GM18505 (cell line): ENCODE measurements around the gene HPCAL1.
A peak's percentile ranks its signal among the peaks of the same experiment; 100 is the strongest.

Experiments used
- ATAC-seq: cut with Tn5 transposase; IDR thresholded peaks from one replicate; pipeline ENCODE4 v1.9.1; 2021; ENCODE audit not compliant: unreplicated experiment
- POLR2A ChIP-seq: IDR thresholded peaks from 4 replicates; pipeline ENCODE4 v1.6.1; 2011; ENCODE audit warnings: borderline replicate concordance; ENCODE audit not compliant: insufficient read depth, insufficient read length; ENCODE audit errors: extremely low read depth

The HPCAL1 gene

DNA sequence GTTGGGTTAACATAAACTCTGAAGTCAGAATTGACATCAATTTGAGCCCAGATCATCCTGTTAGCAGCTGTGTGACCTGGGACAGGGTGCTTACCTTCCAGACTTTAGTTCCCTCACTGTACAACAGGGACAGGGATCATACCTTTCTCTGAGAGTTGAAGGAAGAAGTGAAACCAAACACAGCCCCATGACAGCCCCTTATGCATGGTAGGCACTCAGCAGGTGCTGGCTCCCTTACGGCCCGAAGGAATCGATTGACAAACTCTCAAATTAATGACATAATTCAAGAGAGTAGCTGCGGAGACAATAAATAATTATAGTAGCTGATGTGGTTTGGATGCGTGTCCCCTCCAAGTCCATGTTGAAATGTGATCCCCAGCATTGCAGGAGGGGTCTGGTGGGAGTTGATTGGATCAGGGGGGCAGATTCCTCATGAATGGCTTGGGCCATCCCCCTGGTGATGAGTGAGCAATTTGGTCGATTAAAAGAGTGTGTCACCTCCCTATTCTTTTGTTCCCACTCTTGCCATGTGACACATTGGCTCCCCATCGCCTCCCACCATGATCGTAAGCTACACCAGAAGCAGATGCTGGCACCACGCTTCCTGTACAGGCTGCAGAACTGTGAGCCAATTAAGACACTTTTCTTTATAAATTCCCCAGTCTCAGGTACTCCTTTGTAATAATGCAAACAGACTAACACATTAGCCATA lies 73.0 kb downstream of the HPCAL1 start:
- no peak for ATAC-seq
- no peak for TF ChIP-seq POLR2A

DNA sequence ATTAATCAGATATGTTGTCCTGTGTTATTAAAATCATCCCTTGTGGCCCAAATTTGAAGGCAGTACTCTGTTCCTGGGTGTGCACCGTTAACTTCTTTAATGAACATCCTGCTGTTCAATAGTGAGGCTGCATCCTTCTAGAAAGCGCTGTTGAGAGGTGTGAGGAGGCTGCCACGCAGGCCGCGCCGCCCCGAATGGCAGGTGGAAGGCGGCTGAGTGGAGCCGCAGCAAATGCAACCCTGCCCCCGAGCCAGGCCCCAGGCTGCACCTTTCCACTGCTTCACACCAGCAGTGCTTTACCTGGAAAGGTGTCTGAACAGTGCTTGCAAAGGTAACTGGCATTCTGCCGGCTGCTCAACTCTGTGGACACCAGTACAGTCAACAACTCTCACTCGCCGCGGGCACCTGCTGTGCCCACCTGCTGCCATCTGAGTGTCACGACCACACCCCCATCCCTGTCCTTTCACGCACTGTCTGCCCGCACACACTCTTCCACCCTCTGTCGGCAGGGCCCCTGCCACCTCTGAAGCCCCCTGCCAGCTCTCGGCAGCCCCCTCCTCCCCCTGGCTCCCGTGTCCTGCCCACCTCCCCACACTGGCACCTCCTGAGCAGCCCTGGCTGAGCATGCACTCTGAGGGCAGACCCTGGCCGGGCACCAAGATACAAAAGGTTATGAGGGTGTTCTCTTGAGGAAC lies 74.5 kb downstream of the HPCAL1 start:
- no peak for TF ChIP-seq POLR2A
- ATAC-seq: no peak

DNA sequence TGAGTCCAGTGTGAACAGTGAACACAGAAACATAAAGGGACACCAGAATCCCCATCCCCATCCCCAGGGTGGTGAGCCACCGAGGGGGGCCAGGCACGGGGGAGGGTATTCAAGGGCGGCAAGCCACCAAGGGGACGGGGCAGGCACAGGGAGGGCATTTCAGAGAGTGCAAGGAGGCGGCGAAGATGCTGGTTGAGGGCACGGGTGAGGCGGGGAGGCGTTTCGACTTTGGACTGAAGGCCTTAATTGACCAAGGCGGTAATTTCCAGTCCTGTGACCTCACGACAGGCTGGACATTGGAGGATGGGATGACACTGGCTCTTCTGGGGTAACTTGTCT lies 75.0 kb downstream of the HPCAL1 start:
- no peak for TF ChIP-seq POLR2A
- ATAC-seq: no peak

DNA sequence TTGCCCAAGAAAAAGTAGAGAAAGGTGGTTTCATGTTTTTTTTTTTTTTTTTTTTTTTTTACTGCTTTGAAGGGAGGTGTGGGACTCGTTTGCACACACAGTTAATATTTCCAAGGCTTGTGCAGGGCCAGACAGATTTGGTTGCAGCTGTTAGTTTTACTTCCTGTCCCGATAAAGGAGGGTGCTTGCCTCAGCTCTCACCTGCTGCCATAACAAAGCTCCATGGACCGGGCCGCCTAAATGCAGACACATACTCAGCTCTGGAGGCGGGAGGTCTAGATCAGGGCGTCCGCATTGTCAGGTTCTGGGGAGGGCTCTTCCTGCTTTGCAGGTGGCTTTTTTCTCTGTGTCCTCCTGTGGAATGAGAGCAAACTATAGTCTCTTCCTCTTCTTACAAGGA lies 75.5 kb downstream of the HPCAL1 start:
- peak; percentile 63 for ATAC-seq
- no peak for TF ChIP-seq POLR2A

DNA sequence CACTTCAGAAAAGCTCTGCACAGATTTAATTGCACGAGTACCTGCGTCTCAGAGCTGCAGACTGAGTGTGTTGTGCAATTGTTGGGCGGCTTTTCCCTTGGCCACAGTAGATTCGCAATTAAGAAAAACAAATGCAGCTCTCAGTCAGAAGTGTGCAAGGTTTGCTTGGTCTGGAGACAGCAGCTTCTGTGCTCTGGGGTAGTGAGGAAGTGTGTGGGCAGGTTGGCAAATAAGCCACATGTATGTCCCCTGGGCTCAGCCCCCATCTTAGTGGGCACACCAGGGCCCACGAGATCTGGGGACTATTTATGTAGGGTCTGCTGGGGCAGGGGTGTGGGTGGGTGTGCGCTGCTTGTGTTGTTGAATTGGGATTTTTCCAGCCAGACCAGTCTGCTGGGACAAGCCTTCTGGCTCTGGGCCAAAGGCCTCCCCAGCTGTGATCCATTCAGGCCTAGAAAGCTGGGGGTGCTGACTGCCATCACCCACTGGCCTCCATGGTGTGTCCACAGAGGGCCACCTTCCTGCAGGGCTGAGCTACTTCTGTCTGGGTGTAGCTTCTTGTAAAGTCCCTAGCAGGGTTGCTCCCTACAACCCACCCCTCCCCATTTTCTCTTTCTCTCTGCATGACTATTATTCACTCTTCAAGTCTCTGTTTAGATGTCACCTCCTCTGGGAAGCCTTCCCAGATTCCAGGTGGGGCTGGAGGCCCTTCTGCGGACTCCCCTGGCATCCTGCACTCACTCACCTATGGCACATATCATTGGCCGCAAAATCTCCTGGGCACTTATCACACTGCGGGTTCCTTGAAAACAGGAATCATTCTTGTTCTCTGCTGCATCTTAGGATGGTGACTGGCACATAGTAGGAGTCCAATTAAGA lies 77.6 kb downstream of the HPCAL1 start:
- no peak for ATAC-seq
- TF ChIP-seq POLR2A: no peak

DNA sequence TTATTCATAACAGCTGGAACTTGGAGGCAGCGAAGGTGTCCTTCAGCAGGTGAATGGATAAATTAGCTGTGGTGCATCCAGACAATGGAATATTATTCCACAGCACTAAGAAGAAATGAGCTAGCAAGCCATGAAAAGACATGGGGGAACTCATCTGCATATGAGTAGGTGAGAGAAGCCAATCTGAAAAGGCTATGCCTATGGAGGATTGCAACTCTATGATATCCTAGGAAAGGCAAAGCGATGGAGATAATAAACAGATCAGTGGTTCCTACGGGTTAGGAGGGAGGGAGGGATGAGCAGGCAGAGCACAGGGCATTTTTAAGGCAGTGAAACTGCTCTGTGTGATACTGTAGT lies 79.3 kb downstream of the HPCAL1 start:
- TF ChIP-seq POLR2A: no peak
- no peak for ATAC-seq

DNA sequence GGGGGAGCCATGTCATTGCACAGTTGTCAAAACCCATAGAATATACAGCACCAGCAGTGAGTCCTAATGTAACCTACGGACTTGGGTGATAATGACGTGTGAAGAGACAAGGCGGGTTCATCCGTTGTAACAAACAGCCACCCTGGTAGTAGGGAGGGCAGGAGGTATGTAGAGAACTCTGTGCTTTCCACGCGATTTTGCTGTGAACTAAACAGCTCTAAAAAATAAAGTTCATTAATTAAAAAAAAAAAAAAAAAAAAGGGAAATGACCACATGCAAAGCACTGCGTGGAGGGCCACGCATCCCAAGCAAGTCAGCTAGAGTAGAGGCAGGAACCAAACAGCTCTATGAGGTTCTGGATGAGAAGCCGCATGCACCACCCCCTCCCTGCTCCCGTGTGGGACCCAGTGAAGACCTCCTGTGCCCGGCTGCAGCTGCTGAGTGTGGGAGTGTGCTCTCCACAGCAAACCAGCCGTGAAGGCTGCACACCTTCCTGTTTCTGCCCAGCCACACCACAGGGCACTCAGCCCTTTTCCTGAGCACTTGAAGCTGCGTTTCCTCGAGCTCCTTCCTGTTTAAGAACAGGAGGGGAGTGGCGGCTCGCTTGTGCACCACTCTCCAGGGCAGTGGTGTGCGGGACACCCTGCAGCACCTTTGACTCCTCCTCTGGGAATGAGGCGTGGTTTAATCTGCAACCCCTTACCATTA lies 79.8 kb downstream of the HPCAL1 start:
- peak; percentile 65 for ATAC-seq
- TF ChIP-seq POLR2A: no peak

DNA sequence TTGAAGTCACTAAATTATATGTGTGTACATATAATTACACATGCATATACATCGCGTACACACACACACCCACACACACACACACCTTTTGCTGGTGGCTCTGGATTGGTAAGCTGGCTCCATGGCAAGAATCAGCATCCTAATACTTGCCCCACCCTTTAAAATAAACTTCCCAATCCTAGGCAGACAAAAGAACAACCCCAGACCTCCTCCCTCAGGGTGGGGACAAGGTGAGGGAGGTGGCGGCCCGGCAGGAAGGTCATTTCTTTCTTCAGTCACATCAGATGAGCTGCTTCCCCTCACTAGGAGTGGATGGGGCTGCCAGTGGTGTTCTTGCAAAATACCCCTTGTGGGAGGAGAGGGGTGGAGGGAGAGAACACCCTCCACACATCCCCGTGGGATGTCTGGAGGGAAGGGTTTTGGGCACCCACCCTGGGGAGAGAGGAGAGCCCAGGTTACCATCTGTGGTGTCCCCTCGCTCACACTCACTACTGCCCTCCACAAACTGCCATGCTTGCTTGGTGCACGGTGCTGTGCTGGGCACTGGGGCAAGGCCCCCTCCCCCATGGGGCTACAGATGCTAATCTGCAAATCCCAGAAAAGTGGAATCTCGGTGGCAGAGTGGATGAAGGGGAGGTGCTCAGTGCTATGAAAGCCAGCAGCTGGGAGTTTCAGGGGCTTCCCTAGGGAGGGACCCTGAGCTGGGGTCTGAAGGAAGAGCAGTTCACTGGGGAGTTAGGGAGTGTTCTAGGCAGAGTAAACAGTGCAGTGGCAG lies 81.4 kb downstream of the HPCAL1 start:
- no peak for TF ChIP-seq POLR2A
- ATAC-seq: no peak

DNA sequence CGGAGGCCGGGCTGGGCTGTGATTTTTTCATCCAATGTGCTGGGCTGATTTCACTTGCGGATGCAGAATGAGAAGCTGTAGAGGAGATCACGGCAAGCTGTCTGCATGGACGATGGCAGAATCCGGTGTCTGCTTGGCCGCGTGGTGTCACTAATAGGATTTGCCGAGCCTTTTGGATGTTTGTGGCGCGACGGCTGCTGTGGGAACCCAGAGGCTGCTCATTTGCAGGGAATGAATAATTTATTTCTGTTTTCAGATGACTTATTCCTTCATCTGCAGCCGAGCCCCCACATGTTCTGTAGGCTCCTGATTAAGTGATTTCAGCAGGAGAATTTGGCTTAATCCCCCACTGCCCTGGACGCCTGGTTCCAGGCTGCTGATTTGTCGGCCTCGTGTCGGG lies 82.8 kb downstream of the HPCAL1 start:
- no peak for TF ChIP-seq POLR2A

DNA sequence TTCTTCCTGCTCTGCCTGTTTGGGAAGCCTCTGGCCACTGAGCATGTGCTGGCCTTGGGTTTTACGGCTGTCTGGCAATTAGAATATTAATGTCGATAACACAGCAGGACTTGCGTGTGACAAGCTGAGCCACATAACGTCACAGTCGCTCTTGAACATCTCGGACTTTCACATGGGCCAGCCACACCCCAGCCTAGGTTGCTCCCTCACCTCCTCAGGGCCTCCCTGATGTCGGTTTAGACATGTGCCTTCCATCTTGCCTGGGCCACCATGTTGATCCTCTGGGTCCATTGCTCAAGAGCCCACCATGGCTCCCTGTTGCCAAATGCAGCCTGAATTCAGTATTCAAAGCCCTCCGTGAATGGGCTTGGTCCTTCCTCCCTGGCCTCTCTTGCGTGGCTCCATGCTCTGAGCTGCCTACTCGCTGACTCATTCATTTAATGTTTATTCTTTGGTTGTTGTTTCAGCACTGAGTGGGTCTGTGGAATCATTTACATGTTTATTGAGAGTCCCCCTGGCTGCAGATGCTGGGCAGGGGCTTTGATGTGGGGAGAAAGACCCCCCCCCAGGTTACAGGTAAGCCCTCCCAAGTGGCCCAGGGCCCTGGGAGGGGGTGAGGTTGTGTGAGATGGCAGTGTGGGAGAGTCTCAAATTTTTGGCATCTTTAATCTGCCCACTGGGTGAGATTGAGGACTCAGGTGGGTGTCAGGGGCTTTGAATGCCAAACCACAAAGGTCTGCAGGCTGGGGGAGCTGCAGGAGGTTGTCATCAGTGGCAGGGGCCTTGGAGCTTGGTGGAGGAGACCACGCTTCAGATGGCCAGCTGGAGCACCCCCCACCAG lies 83.4 kb downstream of the HPCAL1 start:
- TF ChIP-seq POLR2A: no peak
- ATAC-seq: no peak

More for the DNA sequence above, 82.8 kb downstream of the HPCAL1 start:
- no peak for ATAC-seq

DNA sequence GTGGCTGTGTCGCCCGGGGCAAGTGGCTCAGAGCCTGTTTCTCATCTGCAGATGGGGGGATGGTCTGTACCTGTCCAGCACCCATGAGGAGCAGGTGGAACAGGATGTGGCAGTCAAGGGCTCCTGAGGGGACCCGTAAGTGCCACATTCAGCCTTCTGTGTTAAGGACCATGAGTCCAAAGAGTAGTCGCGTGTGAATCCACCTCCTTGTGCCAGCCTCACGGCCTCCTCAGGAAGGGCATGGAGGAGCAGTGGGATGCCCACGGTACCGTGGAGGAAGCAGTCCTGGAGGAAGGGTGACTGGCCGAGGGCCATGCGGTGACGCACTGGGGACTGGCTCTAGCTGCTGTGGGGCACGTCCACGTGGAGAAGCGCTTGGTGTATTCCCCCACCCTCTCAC lies 84.3 kb downstream of the HPCAL1 start:
- no peak for ATAC-seq
- no peak for TF ChIP-seq POLR2A
